AG10803 (cell line): Measurements from ENCODE around the gene SBF1.
A peak's percentile ranks its signal among the peaks of the same experiment; 100 is the strongest.

Experiments
- DNase-seq: peaks from one replicate; pipeline ENCODE4 v3.0.0; 2010; ENCODE audit warnings: low read depth
- H3K4me3 ChIP-seq: 2 replicates; pipeline ENCODE4 v1.5.1; 2011; ENCODE audit warnings: mild to moderate bottlenecking, low read length, control low read depth
- TF ChIP-seq, protein P1 (sequence below): conservative IDR thresholded peaks from 2 replicates; pipeline ENCODE4 v1.5.1; 2011; ENCODE audit warnings: mild to moderate bottlenecking, low read length, control low read depth, inconsistent platforms

The SBF1 gene

DNA sequence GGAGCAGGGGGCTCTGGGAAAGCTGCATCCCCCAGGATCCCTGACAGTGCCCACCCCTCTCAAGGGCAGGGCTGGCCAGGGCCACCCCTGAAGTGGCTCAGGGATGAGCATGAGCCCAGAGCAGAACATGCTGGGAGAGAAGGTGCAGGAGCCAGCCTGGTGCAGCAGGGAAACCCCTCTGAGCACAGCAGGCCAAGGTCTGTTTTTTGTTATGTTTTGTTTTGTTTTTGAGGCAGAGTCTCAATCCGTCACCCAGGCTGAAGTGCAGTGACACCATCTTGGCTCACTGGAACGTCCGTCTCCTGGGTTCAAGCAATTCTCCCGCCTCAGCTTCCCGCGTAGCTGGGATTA is 792 bp upstream of the SBF1 start:
- TF ChIP-seq, protein P1, sequence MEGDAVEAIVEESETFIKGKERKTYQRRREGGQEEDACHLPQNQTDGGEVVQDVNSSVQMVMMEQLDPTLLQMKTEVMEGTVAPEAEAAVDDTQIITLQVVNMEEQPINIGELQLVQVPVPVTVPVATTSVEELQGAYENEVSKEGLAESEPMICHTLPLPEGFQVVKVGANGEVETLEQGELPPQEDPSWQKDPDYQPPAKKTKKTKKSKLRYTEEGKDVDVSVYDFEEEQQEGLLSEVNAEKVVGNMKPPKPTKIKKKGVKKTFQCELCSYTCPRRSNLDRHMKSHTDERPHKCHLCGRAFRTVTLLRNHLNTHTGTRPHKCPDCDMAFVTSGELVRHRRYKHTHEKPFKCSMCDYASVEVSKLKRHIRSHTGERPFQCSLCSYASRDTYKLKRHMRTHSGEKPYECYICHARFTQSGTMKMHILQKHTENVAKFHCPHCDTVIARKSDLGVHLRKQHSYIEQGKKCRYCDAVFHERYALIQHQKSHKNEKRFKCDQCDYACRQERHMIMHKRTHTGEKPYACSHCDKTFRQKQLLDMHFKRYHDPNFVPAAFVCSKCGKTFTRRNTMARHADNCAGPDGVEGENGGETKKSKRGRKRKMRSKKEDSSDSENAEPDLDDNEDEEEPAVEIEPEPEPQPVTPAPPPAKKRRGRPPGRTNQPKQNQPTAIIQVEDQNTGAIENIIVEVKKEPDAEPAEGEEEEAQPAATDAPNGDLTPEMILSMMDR, result no peak
- no peak for DNase-seq
- H3K4me3 ChIP-seq, result no peak overlapping the region

DNA sequence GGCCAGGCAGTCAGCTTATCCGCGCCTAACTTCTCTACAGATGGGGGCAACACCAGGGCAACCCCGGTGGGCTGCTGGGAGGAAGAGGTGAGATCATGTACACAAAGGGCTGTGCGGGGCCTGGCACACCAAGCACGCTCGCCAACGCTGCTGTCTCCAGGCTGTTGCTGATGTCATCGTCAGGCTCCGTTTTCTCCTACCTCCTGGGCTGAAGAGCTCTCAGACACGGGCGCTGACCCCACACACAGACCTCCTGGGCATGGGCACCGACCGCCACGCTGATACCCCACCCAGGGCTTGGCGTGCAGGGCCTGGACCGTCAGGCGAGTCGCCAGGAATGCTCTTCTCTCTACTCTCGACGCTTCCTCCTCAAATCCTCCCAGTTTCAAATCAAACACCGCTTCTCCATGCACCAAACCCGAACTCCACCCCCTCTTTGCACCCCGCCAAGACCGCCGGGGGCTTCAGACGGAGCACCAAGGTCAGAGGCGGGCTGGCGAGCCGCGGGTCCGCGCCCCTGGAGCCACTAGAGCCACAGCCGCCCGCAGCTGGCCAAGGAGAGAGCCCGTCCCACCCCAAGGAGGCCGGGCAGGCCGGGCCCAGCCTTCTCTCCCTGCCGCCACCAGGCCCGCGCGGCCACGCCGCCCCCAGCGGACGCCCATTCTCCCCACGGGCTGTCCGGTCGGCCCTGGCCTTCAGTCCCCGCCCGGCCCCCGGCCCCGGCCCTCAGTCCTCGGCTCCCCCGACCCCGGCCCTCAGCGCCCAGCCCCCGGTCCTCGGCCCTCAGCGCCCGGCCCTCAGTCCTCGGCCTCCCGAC is 772 bp downstream of the SBF1 start:
- DNase-seq, result peak; percentile 46
- TF ChIP-seq, protein P1, result no peak
- H3K4me3 ChIP-seq, result peak overlapping the region; percentile 71

DNA sequence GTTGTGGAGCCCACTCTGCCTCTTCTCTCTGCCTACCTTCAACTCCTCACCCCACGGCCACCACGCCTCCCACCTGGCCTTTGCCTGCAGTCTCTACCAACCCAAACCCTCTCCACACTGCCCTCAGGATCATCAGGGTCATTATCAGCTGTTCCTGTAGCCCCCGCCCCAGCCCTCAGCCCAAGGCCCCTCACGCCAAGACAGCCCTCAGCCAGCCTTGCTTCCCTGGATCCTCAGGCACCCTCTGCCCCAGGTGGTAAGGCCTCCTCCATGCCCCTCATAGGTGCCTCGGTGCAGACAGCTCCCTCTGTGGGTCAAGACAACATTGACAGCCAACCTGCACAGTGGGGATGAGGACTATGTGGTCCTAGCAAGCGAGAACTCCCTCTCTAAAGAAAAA is 1.7 kb downstream of the SBF1 start:
- peak overlapping the region; percentile 71 for H3K4me3 ChIP-seq
- no peak for DNase-seq
- TF ChIP-seq, protein P1, result peak; percentile 16

DNA sequence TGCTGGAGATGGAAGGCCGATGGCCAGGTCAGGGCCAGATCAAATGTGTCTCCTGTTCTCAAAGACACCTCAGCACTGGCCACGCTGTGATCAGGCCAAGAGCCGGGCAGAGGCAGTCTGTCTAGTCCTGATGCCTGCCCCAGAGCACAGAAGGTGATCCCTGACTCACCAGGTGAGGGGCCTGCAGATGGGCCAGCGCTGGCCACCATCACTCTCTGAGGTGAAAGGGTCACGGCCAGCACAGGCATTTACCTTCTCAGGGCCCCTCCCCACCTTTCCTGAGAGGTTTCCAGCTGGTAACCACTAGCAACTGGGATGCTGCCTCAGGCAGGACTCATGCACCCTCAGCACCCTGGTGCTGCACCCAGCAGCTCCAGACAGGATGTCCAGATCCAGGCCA is 2.9 kb downstream of the SBF1 start:
- DNase-seq, result no peak
- no peak overlapping the region for H3K4me3 ChIP-seq
- TF ChIP-seq, protein P1, result no peak

DNA sequence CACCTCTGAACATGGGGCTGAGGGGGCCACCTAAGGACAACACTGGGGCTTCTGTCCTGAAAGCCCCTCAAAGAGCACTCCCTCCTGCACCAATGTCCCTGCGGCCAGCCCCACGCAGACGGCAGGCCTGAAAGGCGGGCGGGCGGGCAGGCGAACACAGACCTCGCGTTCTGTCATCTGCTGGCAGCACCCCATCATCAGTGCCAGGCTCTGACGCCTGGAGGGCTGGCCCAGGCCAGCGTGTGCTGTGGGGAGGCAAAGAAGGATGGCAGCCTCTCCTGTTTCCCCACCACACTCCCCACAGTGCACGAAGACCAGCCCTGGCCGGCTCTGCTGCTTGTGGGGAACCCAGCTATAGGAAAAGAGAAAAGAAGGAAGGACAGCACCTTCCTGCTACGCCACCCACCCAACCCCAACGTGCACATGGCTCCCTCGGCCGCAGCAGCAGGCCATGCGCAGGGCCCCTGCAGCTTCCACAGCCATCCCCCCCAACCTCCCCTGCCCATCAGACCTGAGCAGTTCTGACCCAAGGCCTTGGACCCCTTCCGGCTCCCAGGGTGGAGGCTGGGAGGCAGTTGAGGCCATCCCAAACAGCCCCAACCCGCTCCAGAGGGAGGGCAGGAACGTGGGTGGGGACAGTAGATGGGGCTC is 3.5 kb downstream of the SBF1 start:
- no peak overlapping the region for H3K4me3 ChIP-seq
- no peak for DNase-seq
- TF ChIP-seq, protein P1, result no peak

DNA sequence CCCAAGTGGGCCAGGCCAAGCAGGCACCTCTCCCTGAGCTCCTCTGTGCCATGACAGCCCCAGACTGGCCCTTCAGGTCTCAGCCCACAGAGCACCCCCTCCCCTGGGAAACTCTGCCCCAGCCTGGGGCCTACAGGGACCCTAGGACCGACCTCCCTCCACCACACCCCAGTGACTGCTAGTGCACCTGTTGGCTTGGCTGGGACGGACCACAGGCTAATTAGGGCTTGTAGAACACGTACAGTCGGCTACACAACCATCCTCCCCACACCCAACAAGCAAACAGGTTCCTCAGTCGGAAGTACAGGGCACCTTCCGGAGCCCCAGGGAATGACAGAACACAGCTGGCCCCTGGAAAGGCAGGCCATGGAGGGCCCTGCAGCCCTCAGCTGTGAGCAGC is 4.3 kb downstream of the SBF1 start:
- no peak overlapping the region for H3K4me3 ChIP-seq
- DNase-seq, result no peak
- TF ChIP-seq, protein P1, result no peak
